ENCODE data around the gene INIP.

INIP gene

DNA sequence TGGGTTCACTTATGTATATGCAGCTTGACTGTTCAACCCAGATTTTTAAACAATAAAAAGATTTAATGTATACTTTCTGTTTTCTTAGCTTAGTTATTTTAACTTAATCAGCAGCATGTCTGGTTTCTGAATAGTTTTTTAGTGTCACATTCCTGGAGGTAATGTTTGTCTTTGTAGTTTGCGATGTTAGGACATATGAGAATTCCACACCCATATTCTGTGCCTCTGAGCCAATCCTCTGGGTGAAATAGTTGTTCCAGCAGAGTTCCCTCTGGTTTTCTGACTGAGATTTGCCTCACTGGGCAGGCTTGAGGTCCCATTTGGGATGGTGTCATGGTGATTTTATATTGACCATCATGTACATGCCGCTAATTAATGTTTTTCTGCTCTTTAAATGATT lies 48.6 kb downstream of the INIP start:
- no peak for DNase-seq

DNA sequence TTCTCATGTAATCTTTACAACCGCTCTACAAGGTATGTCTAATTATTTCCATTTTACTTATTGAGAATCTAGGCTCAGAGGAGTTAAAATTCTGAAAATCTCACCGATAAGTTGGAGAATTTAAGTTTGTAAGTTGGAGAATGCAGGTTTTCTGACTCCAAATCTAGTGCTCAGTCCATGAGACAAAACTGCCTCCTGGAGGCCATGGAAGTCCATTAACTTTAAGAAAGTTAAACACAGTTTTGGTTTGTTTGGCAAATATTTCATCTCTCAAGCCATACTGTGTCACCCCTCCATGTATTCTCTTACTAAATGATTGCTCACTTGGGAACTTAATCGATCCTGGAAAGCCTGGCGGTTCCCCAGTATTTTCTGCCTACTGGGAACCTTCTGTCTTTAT lies 52.6 kb downstream of the INIP start:
- no peak for DNase-seq

DNA sequence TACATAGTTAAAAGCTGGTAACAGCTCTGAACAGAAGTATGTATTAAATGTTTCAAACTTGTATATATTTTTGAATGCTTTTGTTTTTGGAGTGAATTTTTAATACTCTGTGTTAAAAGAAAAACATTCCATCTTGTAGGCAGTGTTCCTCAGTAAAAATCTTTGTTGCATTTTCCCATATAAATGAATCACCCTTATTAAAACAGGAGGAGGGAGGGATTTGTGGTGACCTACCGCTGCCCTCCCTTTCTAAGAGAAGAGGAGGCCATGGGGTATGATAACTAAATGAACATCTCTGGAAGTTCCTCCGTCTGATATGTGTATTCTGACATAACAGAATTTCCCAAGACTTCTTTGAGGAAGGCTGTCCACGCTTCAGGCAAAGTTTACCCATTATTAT lies 53.4 kb downstream of the INIP start:
- no peak for DNase-seq

DNA sequence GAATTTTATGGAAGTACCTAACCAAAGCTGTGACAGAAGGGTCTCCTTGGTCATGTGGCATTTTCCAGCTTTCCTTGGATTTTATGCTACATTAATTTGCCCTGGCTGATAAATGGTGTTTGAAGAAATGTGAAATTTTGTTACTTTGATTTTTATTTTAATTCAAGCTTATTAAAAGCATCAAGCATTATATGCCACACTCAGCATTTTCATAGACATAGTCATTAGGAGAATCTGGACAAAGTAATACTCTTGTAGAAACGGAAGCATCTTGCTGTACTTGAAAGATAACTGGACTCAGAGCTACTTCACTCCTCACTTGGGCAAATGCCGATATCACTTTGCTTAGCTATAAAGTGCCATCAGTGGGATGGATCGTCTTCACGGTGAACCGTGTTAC lies 54.2 kb downstream of the INIP start:
- DNase-seq, result no peak

DNA sequence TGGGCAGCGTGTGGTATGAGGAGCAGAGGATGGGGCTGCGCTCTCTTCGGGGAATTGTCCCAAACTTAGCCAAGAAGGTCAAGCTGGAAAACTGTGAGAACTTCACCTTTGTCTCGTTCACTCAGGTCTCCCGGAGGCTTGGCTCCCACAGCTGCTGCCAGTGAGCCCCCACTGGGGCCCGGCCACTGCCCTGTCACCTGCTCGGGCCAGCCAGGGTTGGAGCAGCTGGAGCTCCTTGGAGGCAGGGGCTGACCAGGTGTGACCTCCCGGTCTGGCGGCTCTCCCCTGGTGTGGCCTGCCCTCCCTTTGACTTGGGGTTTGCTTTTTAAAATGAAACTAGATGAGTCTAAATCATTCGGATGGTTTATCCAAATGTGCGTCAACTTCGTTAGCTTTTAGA lies 58.0 kb downstream of the INIP start:
- DNase-seq, result no peak

DNA sequence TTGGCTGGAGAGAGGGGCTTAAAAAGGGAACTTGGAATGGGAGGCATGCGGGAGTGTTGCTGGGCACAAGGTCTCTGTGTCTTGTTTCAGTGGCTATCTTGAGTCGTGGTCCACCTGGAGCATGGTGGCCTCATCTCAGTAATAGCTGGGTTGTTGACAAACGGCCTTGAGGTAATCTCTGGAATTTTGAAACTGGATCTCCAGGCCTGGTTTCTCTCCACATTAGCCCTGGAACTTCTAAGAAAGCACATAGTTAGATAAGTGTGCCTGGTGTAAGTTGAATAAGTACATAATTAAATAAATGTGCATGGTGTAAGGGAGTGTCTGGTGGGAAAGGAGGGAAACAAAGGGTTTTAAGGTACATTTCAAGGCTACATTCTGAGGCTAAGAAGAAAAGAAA lies 62.2 kb downstream of the INIP start:
- no peak for DNase-seq

DNA sequence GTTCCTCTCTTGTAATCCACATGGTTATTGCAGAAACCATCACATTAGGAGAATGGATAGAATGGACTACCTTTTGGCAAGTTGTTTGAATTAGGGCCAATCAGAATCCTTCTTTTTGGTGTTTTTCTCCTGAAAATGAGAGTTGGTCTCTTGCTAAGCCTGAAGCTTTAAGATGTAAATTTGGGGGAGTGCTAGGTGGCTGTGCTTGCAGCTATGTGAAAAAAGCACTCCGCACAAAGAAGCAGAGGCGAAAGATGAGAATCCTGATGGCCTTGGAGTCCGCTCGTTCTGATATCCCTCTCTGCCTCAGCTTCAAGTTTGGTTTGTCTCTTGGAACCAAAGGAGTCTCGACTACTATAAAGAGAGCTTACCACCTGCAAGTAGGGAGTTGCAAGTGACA lies 63.6 kb downstream of the INIP start:
- DNase-seq, result no peak

DNA sequence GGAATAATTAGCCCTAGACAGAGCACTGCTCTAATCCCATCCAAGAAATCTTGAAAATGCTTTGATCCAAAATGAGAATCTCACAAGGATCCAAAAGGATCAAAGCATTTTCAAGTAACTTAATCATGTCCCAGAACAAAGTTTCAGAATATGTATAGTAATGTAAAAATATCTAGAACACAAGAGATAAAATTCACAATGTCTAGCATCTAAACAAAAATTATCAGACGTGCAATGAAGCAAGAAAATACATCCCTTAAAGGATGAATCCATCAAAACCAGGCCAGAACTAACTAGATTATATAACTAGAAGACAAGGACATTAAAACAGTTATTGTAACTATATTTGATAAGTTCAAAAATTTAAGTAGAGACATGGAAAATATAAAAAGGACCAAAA lies 69.3 kb downstream of the INIP start:
- DNase-seq, result no peak

DNA sequence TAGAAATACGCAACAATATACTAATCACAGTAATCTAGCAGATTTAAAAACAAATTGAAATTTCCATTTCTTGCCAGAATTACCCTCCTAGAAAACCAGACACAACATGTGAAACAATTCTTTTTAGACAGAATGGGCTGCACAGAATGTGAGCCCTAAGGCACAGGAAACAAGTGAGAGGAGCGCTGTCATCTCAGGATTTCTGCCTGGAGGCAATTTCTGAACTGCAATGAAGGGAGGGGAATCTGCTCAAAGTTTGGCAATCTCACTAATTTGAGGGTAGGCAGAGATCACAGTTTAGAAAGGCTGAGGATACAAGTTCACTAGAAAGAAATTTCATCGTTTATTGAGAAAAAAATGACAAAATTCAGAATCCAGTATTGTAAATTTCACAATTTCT lies 70.3 kb downstream of the INIP start:
- no peak for DNase-seq

DNA sequence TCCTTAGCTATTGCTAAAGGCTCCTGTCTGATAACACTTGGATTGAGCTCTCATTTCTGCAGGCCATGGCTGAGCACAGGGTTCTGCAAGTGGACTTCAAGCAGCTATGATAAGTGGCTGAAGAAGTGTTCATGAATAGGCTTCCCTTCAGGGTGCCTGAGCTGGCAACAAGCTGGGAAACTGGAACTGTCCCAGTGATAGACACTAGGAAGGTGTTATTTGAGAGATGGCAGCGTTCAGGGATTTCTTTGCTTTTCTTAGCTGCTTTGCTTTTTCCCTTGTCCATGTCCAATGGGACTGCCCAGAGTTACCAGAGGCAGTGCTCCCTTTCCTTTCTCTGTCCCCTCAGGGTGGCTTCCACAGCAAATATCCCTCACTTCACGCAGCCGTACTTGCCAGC lies 75.8 kb downstream of the INIP start:
- no peak for DNase-seq

DNA sequence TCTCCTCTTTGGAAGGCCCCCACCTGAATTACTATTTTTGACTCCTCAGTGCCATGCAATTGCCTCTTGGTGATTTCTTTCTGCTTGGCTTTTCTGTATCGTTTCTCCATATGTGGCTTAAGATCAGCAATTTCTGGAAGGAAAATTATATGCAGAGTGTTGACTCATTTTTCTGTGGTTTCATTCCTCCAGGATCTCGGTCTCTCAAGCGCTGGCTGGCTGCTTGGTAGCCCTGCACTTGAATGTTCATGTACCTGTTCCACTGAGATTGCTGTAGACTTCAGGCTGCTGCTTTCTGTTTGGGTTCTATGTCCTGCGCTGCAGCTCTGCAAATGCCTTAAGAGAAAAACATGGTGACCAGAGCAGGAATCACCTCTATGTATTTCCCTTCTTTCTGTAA lies 77.6 kb downstream of the INIP start:
- no peak for DNase-seq

Measured in activated effector memory CD4-positive, alpha-beta T cell treated with Interleukin-2 at 50 U/mL for 16 hours (primary cell).